AG04450 (cell line): Measurements from ENCODE around the gene LYRM4. TPM values are rescaled to one million over a fixed set of nuclear protein-coding genes. Genes with fewer than 3 reads are reported as not detected.

ENCODE experiments used
- CTCF ChIA-PET: fragments of 300-600, 350-600 bp; formaldehyde crosslinking; extraction: SDS; loops from one replicate; lab custom pipeline; 2022; ENCODE audit warnings: antibody characterized with exemption, inconsistent platforms; lab: Charles Lee
- POLR2A ChIA-PET: fragments of 350-600 bp; formaldehyde crosslinking; extraction: SDS; loops from one replicate; lab custom pipeline; 2021; ENCODE audit warnings: antibody characterized with exemption, inconsistent platforms; lab: Yijun Ruan, JAX
- DNase-seq: peaks from one replicate; pipeline ENCODE4 v3.0.0-alpha.2; 2011; ENCODE audit warnings: low read depth, low spot score
- H3K27ac ChIP-seq: one replicate; pipeline ENCODE4 v1.5.1; 2012; ENCODE audit warnings: low read depth, low read length, control low read depth
- H3K27me3 ChIP-seq: one replicate; pipeline ENCODE4 v1.6.0; 2012; ENCODE audit warnings: low read length; ENCODE audit not compliant: control insufficient read depth, insufficient read depth
- H3K4me3 ChIP-seq: 2 replicates; pipeline ENCODE4 v1.5.1; 2011; ENCODE audit warnings: mild to moderate bottlenecking, low read depth, low read length, control low read depth
- H3K9me3 ChIP-seq: 2 replicates; pipeline ENCODE4 v1.5.1; 2012; ENCODE audit warnings: low read length; ENCODE audit not compliant: control insufficient read depth, insufficient read depth
- polyA plus RNA-seq: library from polyadenylated mRNA; depleted of rRNA; stranded (reverse); fragments of >200 nt; gene quantifications from 2 replicates; pipeline ENCODE4 v1.2.3, GENCODE V29; 2011
- TF ChIP-seq, protein P1 (sequence below): IDR thresholded peaks from 2 replicates; pipeline ENCODE4 v1.5.1; 2011; ENCODE audit warnings: low read depth, low read length, control low read depth, inconsistent platforms

LYRM4 gene
- polyA plus RNA-seq, 1 experiment: 41.4 TPM

DNA sequence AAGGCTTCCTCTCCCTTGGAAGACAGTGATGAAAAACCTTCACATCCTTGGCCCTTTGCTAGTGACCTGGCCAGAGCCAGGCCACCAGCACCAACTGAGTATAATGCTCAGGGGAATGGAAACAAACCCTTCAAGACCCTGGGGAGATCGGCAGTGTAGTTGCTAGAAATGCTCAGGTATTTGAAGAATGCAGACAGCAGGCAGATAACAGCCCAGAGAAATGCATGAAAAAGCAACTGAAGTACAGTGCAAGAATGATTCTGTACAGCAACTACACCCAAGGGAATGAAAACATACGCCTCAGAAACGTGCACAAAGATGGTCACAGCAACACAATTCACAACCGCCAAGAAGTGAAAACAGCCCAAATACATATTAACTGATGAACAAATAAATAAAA lies 134.5 kb downstream of the LYRM4 start:
- Histone ChIP-seq H3K9me3 (no peaks in the 10 kb centered on the region), H3K27ac (no peak overlapping the region), H3K4me3 (no peak overlapping the region), H3K27me3 (no peaks in the 10 kb centered on the region)
- ChIA-PET CTCF (interaction anchor here (1.0 to 1.1 kb wide), 2 partner anchors 17 to 23 kb away, joined by 3 read pairs; no protein-coding TSS in a partner anchor), POLR2A (no interaction called here)
- peak; percentile 16 for DNase-seq
- TF ChIP-seq, protein P1, sequence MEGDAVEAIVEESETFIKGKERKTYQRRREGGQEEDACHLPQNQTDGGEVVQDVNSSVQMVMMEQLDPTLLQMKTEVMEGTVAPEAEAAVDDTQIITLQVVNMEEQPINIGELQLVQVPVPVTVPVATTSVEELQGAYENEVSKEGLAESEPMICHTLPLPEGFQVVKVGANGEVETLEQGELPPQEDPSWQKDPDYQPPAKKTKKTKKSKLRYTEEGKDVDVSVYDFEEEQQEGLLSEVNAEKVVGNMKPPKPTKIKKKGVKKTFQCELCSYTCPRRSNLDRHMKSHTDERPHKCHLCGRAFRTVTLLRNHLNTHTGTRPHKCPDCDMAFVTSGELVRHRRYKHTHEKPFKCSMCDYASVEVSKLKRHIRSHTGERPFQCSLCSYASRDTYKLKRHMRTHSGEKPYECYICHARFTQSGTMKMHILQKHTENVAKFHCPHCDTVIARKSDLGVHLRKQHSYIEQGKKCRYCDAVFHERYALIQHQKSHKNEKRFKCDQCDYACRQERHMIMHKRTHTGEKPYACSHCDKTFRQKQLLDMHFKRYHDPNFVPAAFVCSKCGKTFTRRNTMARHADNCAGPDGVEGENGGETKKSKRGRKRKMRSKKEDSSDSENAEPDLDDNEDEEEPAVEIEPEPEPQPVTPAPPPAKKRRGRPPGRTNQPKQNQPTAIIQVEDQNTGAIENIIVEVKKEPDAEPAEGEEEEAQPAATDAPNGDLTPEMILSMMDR: no peak

DNA sequence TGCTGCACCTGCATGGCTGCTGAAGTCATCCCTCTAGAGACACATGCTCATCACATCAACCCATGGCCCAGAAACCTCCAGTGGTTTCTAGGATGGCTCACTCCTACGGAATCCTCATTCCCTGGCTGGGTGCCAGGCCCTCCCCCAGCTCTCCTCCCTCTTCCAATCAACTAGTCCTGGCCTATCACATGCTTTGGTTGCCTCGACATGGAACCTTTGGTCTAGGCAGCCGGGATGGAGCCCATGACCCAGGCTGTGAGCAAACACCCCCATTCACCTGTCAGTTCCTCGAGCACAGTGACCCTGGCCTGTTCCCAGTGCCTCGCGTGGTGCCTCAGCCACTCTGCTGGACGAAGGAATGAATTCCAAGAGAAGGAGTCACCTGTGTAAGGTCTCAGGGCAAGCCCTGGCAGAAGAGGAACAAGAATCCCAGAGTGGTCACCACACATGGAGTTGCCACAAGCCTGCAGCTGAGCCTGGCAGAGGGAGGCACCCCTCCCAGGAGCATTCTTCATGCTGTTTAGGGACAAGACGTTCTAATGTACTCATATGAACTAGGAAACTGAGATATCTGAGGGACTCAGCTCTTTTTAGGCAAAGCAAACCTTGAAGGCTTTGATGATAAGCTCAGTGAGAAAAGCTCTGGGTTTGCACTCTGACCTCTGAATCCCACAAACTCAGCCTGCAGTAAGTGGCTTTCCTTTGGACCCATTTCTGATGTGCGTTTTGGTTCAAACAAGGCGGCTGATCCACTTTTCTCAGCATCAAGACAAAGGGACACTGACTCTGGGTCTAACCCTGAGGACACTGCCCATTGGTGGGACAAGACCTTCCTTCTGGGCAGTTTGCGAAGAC lies 135.4 kb downstream of the LYRM4 start:
- H3K4me3 ChIP-seq: no peak overlapping the region
- ChIA-PET CTCF (interaction anchor here (1.0 to 1.1 kb wide), 2 partner anchors 18 to 22 kb away, joined by 3 read pairs; no protein-coding TSS in a partner anchor), POLR2A (no interaction called here)
- H3K27ac ChIP-seq: no peak overlapping the region
- DNase-seq: no peak
- peaks cover 5% of the 10 kb centered on the region; the same call in 1 of the 2 replicates for H3K9me3 ChIP-seq
- H3K27me3 ChIP-seq: no peaks in the 10 kb centered on the region
- TF ChIP-seq, protein P1: no peak

DNA sequence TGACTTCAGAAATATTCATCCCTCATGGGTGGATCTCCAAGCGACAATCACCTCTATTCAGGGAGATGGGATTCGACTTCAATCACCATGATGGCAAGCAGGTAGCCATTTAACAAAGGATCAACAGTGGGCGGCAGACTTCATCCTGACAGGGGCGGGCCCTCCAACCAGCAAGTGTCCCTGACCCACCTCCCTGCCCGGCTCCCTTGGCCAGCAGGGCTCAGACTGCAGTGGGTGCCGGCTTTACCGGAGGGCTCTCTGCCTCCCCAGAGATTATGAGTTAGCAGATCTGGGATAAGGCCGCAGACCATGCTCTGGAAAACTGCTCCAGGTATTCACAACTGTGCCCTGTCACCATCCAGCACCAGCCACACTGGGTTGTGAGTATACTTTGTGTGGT lies 136.2 kb downstream of the LYRM4 start:
- H3K27me3 ChIP-seq: no peaks in the 10 kb centered on the region
- no peak overlapping the region for H3K27ac ChIP-seq
- DNase-seq: no peak
- TF ChIP-seq, protein P1: no peak
- H3K9me3 ChIP-seq: peaks cover 6% of the 10 kb centered on the region; the same call in 1 of the 2 replicates
- H3K4me3 ChIP-seq: no peak overlapping the region
- POLR2A ChIA-PET: no interaction called here
- CTCF ChIA-PET: no interaction called here

DNA sequence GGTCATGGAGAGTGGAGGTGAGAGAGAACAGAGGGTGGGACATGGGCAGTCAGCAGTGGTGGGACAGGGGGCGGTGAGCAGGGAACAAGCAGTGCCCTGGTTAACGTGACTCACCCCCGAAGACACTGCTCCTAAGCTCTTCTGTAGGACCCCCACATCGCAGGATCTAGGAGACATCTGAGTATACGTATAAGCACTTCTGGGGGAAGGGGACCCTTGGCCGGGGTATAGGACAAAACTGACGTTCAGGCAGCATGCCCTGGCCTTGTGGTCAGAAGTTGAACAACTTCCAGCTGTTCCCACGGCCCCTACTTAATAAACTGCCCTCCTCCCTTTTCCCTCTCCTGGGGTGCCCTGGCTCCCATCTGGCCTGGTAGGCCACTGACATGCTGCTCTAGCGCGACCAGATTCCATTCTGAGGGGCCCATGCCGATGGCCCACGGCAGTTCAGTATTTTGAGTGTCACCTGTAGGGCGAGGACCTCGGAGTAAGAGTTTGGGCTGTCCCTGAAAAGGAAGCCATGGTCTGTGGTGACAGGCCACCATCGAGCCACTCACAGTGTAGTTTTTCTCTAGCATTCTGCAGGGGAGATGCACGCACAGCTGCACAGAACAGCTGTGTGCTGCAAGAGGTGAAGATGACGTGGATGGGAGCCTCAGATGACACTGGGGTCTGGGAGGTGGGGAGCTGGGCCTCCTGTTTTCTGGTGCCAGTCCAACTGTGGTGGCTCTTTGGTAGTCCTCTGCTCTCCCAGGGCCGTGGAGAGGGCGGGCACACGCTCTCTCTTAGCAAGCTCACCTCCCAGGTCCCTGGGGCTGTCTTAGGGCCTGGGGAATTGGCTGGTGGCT lies 137.2 kb downstream of the LYRM4 start:
- H3K9me3 ChIP-seq: peaks cover 6% of the 10 kb centered on the region; the same call in 1 of the 2 replicates
- POLR2A ChIA-PET: no interaction called here
- no peak overlapping the region for H3K27ac ChIP-seq
- CTCF ChIA-PET: interaction anchor here (0.5 kb wide), 1 partner anchor 143 kb away, joined by 3 read pairs; no protein-coding TSS in a partner anchor
- TF ChIP-seq, protein P1: no peak
- DNase-seq: no peak
- no peaks in the 10 kb centered on the region for H3K27me3 ChIP-seq
- H3K4me3 ChIP-seq: no peak overlapping the region
